Activated T-cell treated with anti-CD3 and anti-CD28 coated beads, Interleukin-2, amount 50 U/mL, for 48 hours (primary cell): ENCODE data around the gene NRGN.
A peak's percentile ranks its signal among the peaks of the same experiment; 100 is the strongest.

Experiments
- DNase-seq, 2 experiments: peaks; one replicate each; pipeline ENCODE4 v3.0.0-alpha.2; 2020

Gene NRGN

GRCh38 chr11:124739479-124740276 lies at the start of gene NRGN:
Gene NRGN, plus strand, starts transcription at chr11:124739942. Its CDS starts 143 bp downstream, at chr11:124740085.
- DNase-seq, result peak; percentile 91

GRCh38 chr11:124693142-124693541 lies 46.6 kb upstream of the NRGN start:
- no peak for DNase-seq

- no peak for DNase-seq
These were observed 40.2 kb upstream of the NRGN start for GRCh38 chr11:124699547-124699946.

GRCh38 chr11:124700028-124700427 lies 39.7 kb upstream of the NRGN start:
- DNase-seq, result no peak

- DNase-seq, result no peak
These were observed 31.9 kb upstream of the NRGN start for GRCh38 chr11:124707829-124708228.

GRCh38 chr11:124712392-124712791 lies 27.4 kb upstream of the NRGN start:
- DNase-seq, result no peak

GRCh38 chr11:124716591-124716990 lies 23.2 kb upstream of the NRGN start:
- no peak for DNase-seq

GRCh38 chr11:124717421-124717785 lies 22.3 kb upstream of the NRGN start:
- no peak for DNase-seq

GRCh38 chr11:124717786-124718651 lies 21.7 kb upstream of the NRGN start:
- peak in 1 of 2 experiments; percentile 30 for DNase-seq

GRCh38 chr11:124718801-124719200 lies 20.9 kb upstream of the NRGN start:
- DNase-seq, result no peak

GRCh38 chr11:124719534-124719933 lies 20.2 kb upstream of the NRGN start:
- no peak for DNase-seq

- DNase-seq, result no peak
These were observed 17.6 kb upstream of the NRGN start for GRCh38 chr11:124722176-124722575.

- DNase-seq, result no peak
These were observed 14.6 kb upstream of the NRGN start for GRCh38 chr11:124724979-124725718.

GRCh38 chr11:124725719-124726105 lies 14.0 kb upstream of the NRGN start:
- no peak for DNase-seq

GRCh38 chr11:124727474-124727873 lies 12.3 kb upstream of the NRGN start:
- DNase-seq, result no peak

GRCh38 chr11:124728134-124728533 lies 11.6 kb upstream of the NRGN start:
- DNase-seq, result no peak

- DNase-seq, result no peak
These were observed 10.2 kb upstream of the NRGN start for GRCh38 chr11:124729571-124729970.

- DNase-seq, result no peak
These were observed 7.5 kb upstream of the NRGN start for GRCh38 chr11:124732230-124732629.

GRCh38 chr11:124736736-124737135 lies 3.0 kb upstream of the NRGN start:
- DNase-seq, result no peak

- no peak for DNase-seq
These were observed 2.0 kb upstream of the NRGN start for GRCh38 chr11:124737638-124738305.

- DNase-seq, result no peak
These were observed 846 bp upstream of the NRGN start for GRCh38 chr11:124738713-124739478.
